Adrenal gland (tissue), 5 donors: ENCODE results near the gene MCTP1.

ENCODE experiments used
- POLR2A ChIP-seq, 2 donors: fragments of 450-650 bp; IDR thresholded peaks; one replicate each; pipeline ENCODE4 v1.6.1; 2017; ENCODE audit warnings: antibody characterized with exemption in 2 of 2, mild to moderate bottlenecking in 2 of 2, moderate library complexity in 1 of 2
- TF ChIP-seq, protein P1 (sequence below), 6 experiments: fragments of 450-650 bp in 4 of 6; fragments of 200-600 bp in 2 of 6; sonication (generic) in 1 of 6; IDR thresholded peaks; 1 replicate in 5 of 6; 2 replicates in 1 of 6; pipeline versions ENCODE4 v1.5.1 to v1.8.0; 2016 to 2021; ENCODE audit warnings: antibody characterized with exemption in 6 of 6, mild to moderate bottlenecking in 2 of 6, moderate library complexity in 1 of 6
- donor health status: DM: no; HTN: no; CAD: no.

DNA sequence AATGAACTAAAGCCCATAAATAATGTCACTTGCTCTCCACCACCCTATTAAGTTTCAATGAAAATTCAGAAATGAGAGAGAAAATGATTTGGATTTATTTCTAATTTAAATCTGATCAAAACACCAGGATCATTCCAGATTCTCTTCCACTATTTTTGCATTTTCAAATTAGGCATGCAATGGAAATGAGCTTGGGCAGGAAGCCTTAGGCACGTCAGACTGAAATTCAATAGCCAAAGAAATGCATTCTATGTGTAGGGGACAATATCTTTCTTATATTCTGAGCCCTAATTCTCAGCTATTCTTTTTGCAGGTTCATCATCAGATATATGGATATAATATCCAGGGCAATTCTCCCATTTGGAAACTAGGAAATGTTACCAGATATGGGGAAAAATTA, 132.8 kb downstream of the MCTP1 start:
- TF ChIP-seq, protein P1, sequence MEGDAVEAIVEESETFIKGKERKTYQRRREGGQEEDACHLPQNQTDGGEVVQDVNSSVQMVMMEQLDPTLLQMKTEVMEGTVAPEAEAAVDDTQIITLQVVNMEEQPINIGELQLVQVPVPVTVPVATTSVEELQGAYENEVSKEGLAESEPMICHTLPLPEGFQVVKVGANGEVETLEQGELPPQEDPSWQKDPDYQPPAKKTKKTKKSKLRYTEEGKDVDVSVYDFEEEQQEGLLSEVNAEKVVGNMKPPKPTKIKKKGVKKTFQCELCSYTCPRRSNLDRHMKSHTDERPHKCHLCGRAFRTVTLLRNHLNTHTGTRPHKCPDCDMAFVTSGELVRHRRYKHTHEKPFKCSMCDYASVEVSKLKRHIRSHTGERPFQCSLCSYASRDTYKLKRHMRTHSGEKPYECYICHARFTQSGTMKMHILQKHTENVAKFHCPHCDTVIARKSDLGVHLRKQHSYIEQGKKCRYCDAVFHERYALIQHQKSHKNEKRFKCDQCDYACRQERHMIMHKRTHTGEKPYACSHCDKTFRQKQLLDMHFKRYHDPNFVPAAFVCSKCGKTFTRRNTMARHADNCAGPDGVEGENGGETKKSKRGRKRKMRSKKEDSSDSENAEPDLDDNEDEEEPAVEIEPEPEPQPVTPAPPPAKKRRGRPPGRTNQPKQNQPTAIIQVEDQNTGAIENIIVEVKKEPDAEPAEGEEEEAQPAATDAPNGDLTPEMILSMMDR (IDR thresholded peaks at IDR 0.05), result no peak
- no peak for TF ChIP-seq POLR2A (IDR thresholded peaks at IDR 0.05)
